Osteoblast (primary cell): ENCODE measurements around the gene CIT. TPM values are rescaled to one million over a fixed set of nuclear protein-coding genes. Genes with fewer than 3 reads are reported as not detected.

Source experiments
- DNase-seq: peaks from one replicate; pipeline ENCODE4 v3.0.0; 2011; ENCODE audit warnings: low spot score, mixed read lengths; ENCODE audit not compliant: insufficient read length; ENCODE audit errors: missing footprints
- H2AFZ ChIP-seq: 2 replicates; pipeline ENCODE4 v1.6.0; 2011; ENCODE audit warnings: mild to moderate bottlenecking, low read length
- H3K27ac ChIP-seq: 2 replicates; pipeline ENCODE4 v1.5.1; 2011; ENCODE audit warnings: mild to moderate bottlenecking, low read depth, low read length, moderate library complexity
- H3K27me3 ChIP-seq: 2 replicates; pipeline ENCODE4 v1.6.0; 2012; ENCODE audit warnings: mild to moderate bottlenecking, control low read depth, inconsistent platforms, low read length, moderate library complexity; ENCODE audit not compliant: insufficient read depth
- H3K36me3 ChIP-seq: 2 replicates; pipeline ENCODE4 v1.5.1; 2011; ENCODE audit warnings: mild to moderate bottlenecking, low read length, control low read depth, moderate library complexity; ENCODE audit not compliant: insufficient read depth
- H3K4me1 ChIP-seq: 2 replicates; pipeline ENCODE4 v1.5.1; 2011; ENCODE audit warnings: mild to moderate bottlenecking, low read length, control low read depth, moderate library complexity; ENCODE audit not compliant: insufficient read depth
- H3K4me2 ChIP-seq: 2 replicates; pipeline ENCODE4 v1.6.0; 2011; ENCODE audit warnings: mild to moderate bottlenecking, low read length; ENCODE audit not compliant: insufficient read depth
- H3K4me3 ChIP-seq: fragments of 200-600 bp; sonication (generic); 3 replicates; pipeline ENCODE4 v1.5.1; 2012; ENCODE audit warnings: mild to moderate bottlenecking, low read length, inconsistent platforms; ENCODE audit not compliant: insufficient read depth
- H3K79me2 ChIP-seq: 2 replicates; pipeline ENCODE4 v1.6.0; 2012; ENCODE audit warnings: mild to moderate bottlenecking, low read length, control low read depth, inconsistent platforms; ENCODE audit not compliant: insufficient read depth
- H3K9me3 ChIP-seq: 2 replicates; pipeline ENCODE4 v1.5.1; 2011; ENCODE audit warnings: low read depth, low read length, control low read depth
- H4K20me1 ChIP-seq: 2 replicates; pipeline ENCODE4 v1.6.0; 2012; ENCODE audit warnings: mild to moderate bottlenecking, low read length, control low read depth; ENCODE audit not compliant: insufficient read depth
- CTCF ChIP-seq: IDR thresholded peaks from 2 replicates; pipeline ENCODE4 v1.5.1; 2011; ENCODE audit warnings: mild to moderate bottlenecking, low read depth, low read length, moderate library complexity; ENCODE audit errors: extremely low read depth
- total RNA-seq: library from RNA; depleted of rRNA; stranded (reverse); fragments of >200 nt; gene quantifications from 2 replicates; pipeline ENCODE4 v1.2.3, GENCODE V29; 2012

The CIT gene
- total RNA-seq, 1 donor, result 10.1 TPM

GRCh38 chr12:119819322-119819721 lies 57.8 kb downstream of the CIT start:
- Histone ChIP-seq H3K4me1 (no peaks in the 10 kb centered on the region), H2AFZ (peak overlapping the region; percentile 17), H3K36me3 (no peaks in the 10 kb centered on the region), H3K79me2 (peaks cover 14% of the 10 kb centered on the region), H4K20me1 (no peaks in the 10 kb centered on the region), H3K27me3 (no peaks in the 10 kb centered on the region), H3K4me2 (no peak overlapping the region), H3K27ac (no peak overlapping the region), H3K9me3 (no peaks in the 10 kb centered on the region), H3K4me3 (no peak overlapping the region)
- no peak for DNase-seq
- TF ChIP-seq CTCF, result no peak

GRCh38 chr12:119817546-119818343 lies 59.4 kb downstream of the CIT start:
- H3K4me1 ChIP-seq, result no peaks in the 10 kb centered on the region
- no peak overlapping the region for H2AFZ ChIP-seq
- H3K27ac ChIP-seq, result no peak overlapping the region
- peaks cover 19% of the 10 kb centered on the region for H3K79me2 ChIP-seq
- no peaks in the 10 kb centered on the region for H3K36me3 ChIP-seq
- H3K4me3 ChIP-seq, result no peak overlapping the region
- no peak for DNase-seq
- no peak overlapping the region for H3K4me2 ChIP-seq
- no peak for TF ChIP-seq CTCF
- no peaks in the 10 kb centered on the region for H3K9me3 ChIP-seq
- no peaks in the 10 kb centered on the region for H3K27me3 ChIP-seq
- no peaks in the 10 kb centered on the region for H4K20me1 ChIP-seq

GRCh38 chr12:119809023-119809422 lies 68.1 kb downstream of the CIT start:
- no peak for DNase-seq
- peak overlapping the region; percentile 34 for H3K4me3 ChIP-seq
- peaks cover 12% of the 10 kb centered on the region for H3K79me2 ChIP-seq
- H3K9me3 ChIP-seq, result no peaks in the 10 kb centered on the region
- H3K27ac ChIP-seq, result peak overlapping the region; percentile 54
- no peak for TF ChIP-seq CTCF
- H3K27me3 ChIP-seq, result no peaks in the 10 kb centered on the region
- no peaks in the 10 kb centered on the region for H3K36me3 ChIP-seq
- peaks cover 21% of the 10 kb centered on the region for H3K4me1 ChIP-seq
- peak overlapping the region; percentile 87 for H2AFZ ChIP-seq
- no peaks in the 10 kb centered on the region for H4K20me1 ChIP-seq
- H3K4me2 ChIP-seq, result peak overlapping the region; percentile 77

GRCh38 chr12:119808441-119808840 lies 68.7 kb downstream of the CIT start:
- Histone ChIP-seq H3K27me3 (no peaks in the 10 kb centered on the region), H3K4me2 (peak overlapping the region; percentile 77), H3K27ac (peak overlapping the region; percentile 54), H2AFZ (peak overlapping the region; percentile 87), H3K79me2 (peaks cover 9% of the 10 kb centered on the region), H3K36me3 (no peaks in the 10 kb centered on the region), H4K20me1 (no peaks in the 10 kb centered on the region), H3K4me3 (peak overlapping the region; percentile 34), H3K9me3 (no peaks in the 10 kb centered on the region), H3K4me1 (peaks cover 27% of the 10 kb centered on the region)
- TF ChIP-seq CTCF, result no peak
- DNase-seq, result peak; percentile 72
